Measurements from ENCODE around the gene SLC16A10.

- TF ChIP-seq CTCF (optimal IDR thresholded peaks at IDR 0.05 in 1 of 3, IDR thresholded peaks at IDR 0.05 in 1 of 3, conservative IDR thresholded peaks at IDR 0.05 in 1 of 3; ENCODE audit: extremely low read depth in 1 of 3, insufficient read depth in 2 of 3, low read length in 3 of 3), result no peak
- no peak for TF ChIP-seq EZH2 (IDR thresholded peaks at IDR 0.05; ENCODE audit: low read length)
Measured at GRCh38 chr6:111260570-111261298, 173.4 kb downstream of the SLC16A10 start.
